Right ventricle myocardium superior (tissue), 1 donor: ENCODE data around the gene CEBPE. TPM values are rescaled to one million over a fixed set of nuclear protein-coding genes. Genes with fewer than 3 reads are reported as not detected.
A peak's percentile ranks its signal among the peaks of the same experiment; 100 is the strongest.

ENCODE experiments used
- ATAC-seq: fragments of 200-7000 bp; cut with Tn5 transposase; one replicate; pipeline ENCODE4 v1.9.1; 2020; ENCODE audit warnings: mild to moderate bottlenecking; ENCODE audit not compliant: poor library complexity
- DNase-seq: peaks from one replicate; pipeline ENCODE4 v3.0.0-alpha.2; 2020
- intact Hi-C: fragments of 100-400 bp; cut with DNase I; formaldehyde crosslinking; loops from one replicate; pipeline ENCODE4 v1.11.2; 2022
- total RNA-seq: library from RNA; stranded (reverse); fragmentation: NEBNext Ultra II Directional; extraction: Animal tissue kit (Norgen Biotek cat#: 25700); gene quantifications from one replicate; pipeline ENCODE4 v1.2.1, GENCODE V29; 2021
- donor health status: DM: no; HTN: yes; CAD: no; lungs with severe emphysema.

CEBPE gene
- total RNA-seq, 1 donor from 2014 or later = not detected

GRCh38 chr14:23068789-23069412, 50.2 kb downstream of the CEBPE start:
- DNase-seq (peak; percentile 69), ATAC-seq (peak; percentile 73)
- intact Hi-C loops = loop anchor here (5.0 kb wide), 1 partner anchor 38 kb away; no protein-coding TSS in a partner anchor

GRCh38 chr14:23067847-23068788, 50.9 kb downstream of the CEBPE start:
- intact Hi-C loops = loop anchor here (5.0 kb wide), 1 partner anchor 39 kb away; no protein-coding TSS in a partner anchor
- DNase-seq (no peak), ATAC-seq (no peak)

Other genes starting within 250 kb of the CEBPE start
- gene LRP10, start 247.5 kb downstream of the CEBPE start, total RNA-seq = 50.8 TPM
- gene REM2, start 236.0 kb downstream of the CEBPE start, total RNA-seq = not detected
- 37.8 TPM for gene RBM23, start 200.1 kb downstream of the CEBPE start, total RNA-seq
- 50.2 TPM for gene PRMT5, start 189.9 kb downstream of the CEBPE start, total RNA-seq
- 16.4 TPM for gene HAUS4, start 162.2 kb downstream of the CEBPE start, total RNA-seq
- 10.9 TPM for gene AJUBA, start 136.7 kb downstream of the CEBPE start, total RNA-seq
- gene C14orf93, start 109.1 kb downstream of the CEBPE start, total RNA-seq = 5.5 TPM
- 129 TPM for gene PSMB5, start 84.4 kb downstream of the CEBPE start, total RNA-seq
- gene PSMB11, start 77.0 kb downstream of the CEBPE start, total RNA-seq = not detected
- 1.6 TPM for gene CDH24, start 61.7 kb downstream of the CEBPE start, total RNA-seq
- gene ACIN1, start 24.1 kb downstream of the CEBPE start, total RNA-seq = 65.8 TPM
- 20.6 TPM for gene C14orf119, start 23.8 kb downstream of the CEBPE start, total RNA-seq
- gene CIROP, start 14.3 kb downstream of the CEBPE start, total RNA-seq = not detected
- 11.6 TPM for gene SLC7A8, start 64.4 kb upstream of the CEBPE start, total RNA-seq
- gene RNF212B, start 118.7 kb upstream of the CEBPE start, total RNA-seq = not detected
- 6.5 TPM for gene HOMEZ, start 166.9 kb upstream of the CEBPE start, total RNA-seq
- gene PPP1R3E, start 183.6 kb upstream of the CEBPE start, total RNA-seq = 6.7 TPM
- gene BCL2L2, start 187.6 kb upstream of the CEBPE start, total RNA-seq = 37.3 TPM
- 67.7 TPM for gene PABPN1, start 202.2 kb upstream of the CEBPE start, total RNA-seq
- gene SLC22A17, start 233.6 kb upstream of the CEBPE start, total RNA-seq = 10.3 TPM
- 3.2 TPM for gene EFS, start 245.9 kb upstream of the CEBPE start, total RNA-seq